ENCODE measurements around the gene MARCOL. TPM values are rescaled to one million over a fixed set of nuclear protein-coding genes. Genes with fewer than 3 reads are reported as not detected.

Gene MARCOL
- total RNA-seq: not detected

- H3K9me3 ChIP-seq: no peaks in the 10 kb centered on the region
- H3K4me1 ChIP-seq: no peaks in the 10 kb centered on the region
- ATAC-seq (ENCODE audit: low FRiP score in 2 of 2) (no peak), DNase-seq (no peak)
- 64 to 73% methylated on average over 2 of the region's 2 CpGs for WGBS, 2 donors
- H3K27ac ChIP-seq: no peak within 1 kb of the TSS
- TF ChIP-seq POLR2AphosphoS5 (IDR thresholded peaks at IDR 0.05) (no peak), EP300 (IDR thresholded peaks at IDR 0.05) (no peak), CTCF (IDR thresholded peaks at IDR 0.05) (no peak), POLR2A (IDR thresholded peaks at IDR 0.05) (no peak)
- no peaks in the 10 kb centered on the region for H3K36me3 ChIP-seq
- H3K4me3 ChIP-seq: no peak within 1 kb of the TSS
- no peaks in the 10 kb centered on the region for H3K27me3 ChIP-seq
These were observed at the start of gene MARCOL for GRCh38 chr5:148238418-148238794. Gene MARCOL, plus strand, starts transcription at chr5:148238525. Its CDS starts 73 bp downstream, at chr5:148238598.

GRCh38 chr5:148191010-148191409 is 47.3 kb upstream of the MARCOL start:
- no peaks in the 10 kb centered on the region for H3K36me3 ChIP-seq
- H3K4me1 ChIP-seq: peaks cover 0 to 4% (median 0%) of the 10 kb centered on the region in 4 donors
- H3K27ac ChIP-seq: no peak overlapping the region
- H3K27me3 ChIP-seq: no peaks in the 10 kb centered on the region
- no peak overlapping the region for H3K4me3 ChIP-seq
- no peaks in the 10 kb centered on the region for H3K9me3 ChIP-seq
- ATAC-seq (ENCODE audit: low FRiP score in 2 of 2) (no peak), DNase-seq (no peak)
- 58 to 60% methylated on average over 1 of the region's 1 CpG for WGBS, 2 donors
- TF ChIP-seq EP300 (IDR thresholded peaks at IDR 0.05) (no peak), POLR2AphosphoS5 (IDR thresholded peaks at IDR 0.05) (no peak), CTCF (IDR thresholded peaks at IDR 0.05) (no peak), POLR2A (IDR thresholded peaks at IDR 0.05) (no peak)

- TF ChIP-seq CTCF (IDR thresholded peaks at IDR 0.05) (no peak), EP300 (IDR thresholded peaks at IDR 0.05) (no peak), POLR2A (IDR thresholded peaks at IDR 0.05) (no peak), POLR2AphosphoS5 (IDR thresholded peaks at IDR 0.05) (no peak)
- no peak for DNase-seq
- 89 to 100% methylated on average over 1 of the region's 1 CpG for WGBS, 2 donors
- Histone ChIP-seq H3K36me3 (no peaks in the 10 kb centered on the region), H3K4me1 (no peaks in the 10 kb centered on the region), H3K27ac (no peak overlapping the region), H3K9me3 (no peaks in the 10 kb centered on the region), H3K27me3 (no peaks in the 10 kb centered on the region), H3K4me3 (no peak overlapping the region)
- ATAC-seq (ENCODE audit: low FRiP score in 2 of 2): no peak
These were observed 45.1 kb upstream of the MARCOL start for GRCh38 chr5:148193202-148193601.

- H3K36me3 ChIP-seq: no peaks in the 10 kb centered on the region
- DNase-seq (no peak), ATAC-seq (ENCODE audit: low FRiP score in 2 of 2) (no peak)
- TF ChIP-seq EP300 (IDR thresholded peaks at IDR 0.05) (no peak), POLR2AphosphoS5 (IDR thresholded peaks at IDR 0.05) (no peak), CTCF (IDR thresholded peaks at IDR 0.05) (no peak), POLR2A (IDR thresholded peaks at IDR 0.05) (no peak)
- 41 to 52% methylated on average over 2 of the region's 2 CpGs for WGBS, 2 donors
- H3K4me3 ChIP-seq: no peak overlapping the region
- no peaks in the 10 kb centered on the region for H3K27me3 ChIP-seq
- H3K4me1 ChIP-seq: no peaks in the 10 kb centered on the region
- no peaks in the 10 kb centered on the region for H3K9me3 ChIP-seq
- H3K27ac ChIP-seq: no peak overlapping the region
These were observed 37.2 kb upstream of the MARCOL start for GRCh38 chr5:148201151-148201550.

GRCh38 chr5:148202531-148203203 is 35.7 kb upstream of the MARCOL start, which contains the start of gene SPINK6:
Gene SPINK6, plus strand, starts transcription at chr5:148203042. Its CDS starts 55 bp downstream, at chr5:148203097.
- H3K27ac ChIP-seq: no peak within 1 kb of the TSS
- no peaks in the 10 kb centered on the region for H3K9me3 ChIP-seq
- no peak for TF ChIP-seq CTCF (IDR thresholded peaks at IDR 0.05)
- WGBS, 2 donors: 93 to 95% methylated on average over 2 of the region's 2 CpGs
- H3K4me1 ChIP-seq: no peaks in the 10 kb centered on the region
- ATAC-seq (ENCODE audit: low FRiP score in 2 of 2): no peak
- H3K4me3 ChIP-seq: no peak within 1 kb of the TSS
- DNase-seq: no peak
- H3K27me3 ChIP-seq: no peaks in the 10 kb centered on the region
- H3K36me3 ChIP-seq: no peaks in the 10 kb centered on the region
